Upper lobe of right lung (tissue), 1 donor: ENCODE measurements around the gene CAPN12. TPM values are rescaled to one million over a fixed set of nuclear protein-coding genes. Genes with fewer than 3 reads are reported as not detected.
A peak's percentile ranks its signal among the peaks of the same experiment; 100 is the strongest.

Experiments used
- ATAC-seq: fragments of 200-7000 bp; cut with Tn5 transposase; one replicate; pipeline ENCODE4 v1.9.1; 2020; ENCODE audit warnings: mild to moderate bottlenecking, moderate library complexity
- DNase-seq: peaks from one replicate; pipeline ENCODE4 v3.0.0-alpha.2; 2020
- H3K27ac ChIP-seq: fragments of 200-600 bp; one replicate; pipeline ENCODE4 v1.8.0; 2022
- H3K27me3 ChIP-seq: fragments of 200-600 bp; one replicate; pipeline ENCODE4 v1.8.0; 2022; ENCODE audit warnings: mild to moderate bottlenecking
- H3K36me3 ChIP-seq: fragments of 200-600 bp; one replicate; pipeline ENCODE4 v1.8.0; 2022
- H3K4me1 ChIP-seq: fragments of 200-600 bp; one replicate; pipeline ENCODE4 v1.8.0; 2022
- H3K4me3 ChIP-seq: fragments of 200-600 bp; one replicate; pipeline ENCODE4 v1.8.0; 2022; ENCODE audit warnings: mild to moderate bottlenecking
- H3K9me3 ChIP-seq: fragments of 200-600 bp; one replicate; pipeline ENCODE4 v1.8.0; 2022
- intact Hi-C: fragments of 100-400 bp; cut with DNase I; formaldehyde crosslinking; loops from one replicate; pipeline ENCODE4 v1.11.0; 2022
- total RNA-seq: library from RNA; stranded (reverse); fragmentation: NEBNext Ultra II Directional; extraction: Animal tissue kit (Norgen Biotek cat#: 25700); gene quantifications from one replicate; pipeline ENCODE4 v1.2.1, GENCODE V29; 2021
- TF ChIP-seq, protein P1 (sequence below): fragments of 200-600 bp; IDR thresholded peaks from one replicate; pipeline ENCODE4 v1.8.0; 2022; ENCODE audit warnings: antibody characterized with exemption
- donor health status: DM: no; HTN: yes; CAD: no; lungs with severe emphysema.

CAPN12 gene
- total RNA-seq, 1 donor from 2014 or later, result 14.4 TPM

DNA sequence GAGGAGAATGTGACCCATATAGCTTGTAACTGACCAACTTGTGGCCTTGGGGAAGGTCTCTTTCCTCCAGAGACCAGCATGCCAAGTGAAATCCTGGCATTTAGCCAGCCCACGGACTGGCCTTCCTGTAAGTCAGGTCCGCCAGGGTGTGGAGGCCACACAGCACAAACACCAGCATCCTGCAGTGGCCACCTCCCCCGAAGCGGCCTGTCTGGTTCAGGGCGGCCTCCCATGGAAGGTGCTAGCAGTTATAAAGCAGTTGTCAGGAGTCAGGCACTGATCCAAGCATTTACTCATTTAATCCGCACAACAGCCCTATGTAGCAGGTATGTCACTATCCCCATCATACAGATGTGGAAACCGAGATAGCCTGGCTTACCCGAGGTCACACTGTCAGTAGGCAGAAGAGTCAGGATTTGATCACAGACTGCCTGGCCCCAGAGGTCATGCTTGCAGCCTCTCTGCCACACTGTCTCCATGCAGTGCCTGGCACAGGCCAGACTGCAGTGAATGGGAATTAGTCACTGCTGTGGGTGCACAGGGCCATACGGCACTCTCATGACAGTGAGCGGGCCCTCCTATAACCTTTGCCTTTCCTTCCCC is 36.7 kb downstream of the CAPN12 start:
- ATAC-seq, result peak; percentile 27
- Histone ChIP-seq H3K4me3 (no peak overlapping the region), H3K36me3 (peaks cover 100% of the 10 kb centered on the region), H3K4me1 (peaks cover 46% of the 10 kb centered on the region), H3K9me3 (no peaks in the 10 kb centered on the region), H3K27me3 (no peaks in the 10 kb centered on the region), H3K27ac (peak overlapping the region; percentile 47)
- no peak for DNase-seq
- TF ChIP-seq, protein P1, sequence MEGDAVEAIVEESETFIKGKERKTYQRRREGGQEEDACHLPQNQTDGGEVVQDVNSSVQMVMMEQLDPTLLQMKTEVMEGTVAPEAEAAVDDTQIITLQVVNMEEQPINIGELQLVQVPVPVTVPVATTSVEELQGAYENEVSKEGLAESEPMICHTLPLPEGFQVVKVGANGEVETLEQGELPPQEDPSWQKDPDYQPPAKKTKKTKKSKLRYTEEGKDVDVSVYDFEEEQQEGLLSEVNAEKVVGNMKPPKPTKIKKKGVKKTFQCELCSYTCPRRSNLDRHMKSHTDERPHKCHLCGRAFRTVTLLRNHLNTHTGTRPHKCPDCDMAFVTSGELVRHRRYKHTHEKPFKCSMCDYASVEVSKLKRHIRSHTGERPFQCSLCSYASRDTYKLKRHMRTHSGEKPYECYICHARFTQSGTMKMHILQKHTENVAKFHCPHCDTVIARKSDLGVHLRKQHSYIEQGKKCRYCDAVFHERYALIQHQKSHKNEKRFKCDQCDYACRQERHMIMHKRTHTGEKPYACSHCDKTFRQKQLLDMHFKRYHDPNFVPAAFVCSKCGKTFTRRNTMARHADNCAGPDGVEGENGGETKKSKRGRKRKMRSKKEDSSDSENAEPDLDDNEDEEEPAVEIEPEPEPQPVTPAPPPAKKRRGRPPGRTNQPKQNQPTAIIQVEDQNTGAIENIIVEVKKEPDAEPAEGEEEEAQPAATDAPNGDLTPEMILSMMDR, result no peak
- intact Hi-C loops, result loop anchor here (10.0 kb wide), 1 partner anchor 53 kb away; no protein-coding TSS in a partner anchor

DNA sequence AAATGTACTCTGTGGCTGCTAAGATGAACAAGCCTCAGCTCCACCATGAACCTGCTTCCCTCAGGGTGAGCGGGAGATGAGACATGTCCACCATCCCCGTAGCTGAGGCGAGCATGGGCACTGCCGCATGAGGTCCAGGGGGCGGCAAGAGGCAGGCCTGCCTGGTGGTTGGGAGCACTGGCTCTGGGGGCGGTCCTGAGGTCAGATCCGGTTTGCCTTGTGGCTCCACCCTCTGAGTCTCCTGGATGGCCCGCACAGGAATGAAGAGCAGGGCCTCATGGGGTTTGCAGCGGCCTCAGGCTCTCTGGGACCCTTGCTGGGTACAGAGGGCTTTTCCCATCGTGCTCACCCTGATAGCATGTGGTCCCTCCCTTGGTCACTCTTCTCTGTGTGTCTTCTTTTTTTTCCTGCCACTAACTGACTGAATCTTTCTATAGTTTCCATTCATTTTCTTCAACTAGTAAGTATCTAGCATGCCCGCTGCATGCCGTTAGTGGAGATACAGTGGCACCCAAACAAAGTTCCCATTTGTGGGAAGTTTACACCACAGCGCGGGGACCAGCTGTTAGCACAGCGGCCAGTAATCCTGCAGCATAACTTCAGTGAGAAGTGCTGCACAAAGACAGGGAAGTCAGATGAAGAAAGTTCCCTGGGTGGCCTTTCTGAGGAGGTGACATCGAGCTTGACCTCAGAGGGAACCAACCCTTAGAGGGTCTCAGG is 37.3 kb downstream of the CAPN12 start:
- ATAC-seq (no peak), DNase-seq (no peak)
- Histone ChIP-seq H3K4me3 (no peak overlapping the region), H3K27me3 (no peaks in the 10 kb centered on the region), H3K36me3 (peaks cover 100% of the 10 kb centered on the region), H3K27ac (peak overlapping the region; percentile 17), H3K9me3 (no peaks in the 10 kb centered on the region), H3K4me1 (peaks cover 46% of the 10 kb centered on the region)
- TF ChIP-seq, protein P1, result no peak
- intact Hi-C loops, result loop anchor here (10.0 kb wide), 1 partner anchor 52 kb away; no protein-coding TSS in a partner anchor

- TF ChIP-seq, protein P1, result no peak
- H3K4me1 ChIP-seq, result peaks cover 44% of the 10 kb centered on the region
- peaks cover 99% of the 10 kb centered on the region for H3K36me3 ChIP-seq
- no peaks in the 10 kb centered on the region for H3K27me3 ChIP-seq
- H3K9me3 ChIP-seq, result no peaks in the 10 kb centered on the region
- H3K27ac ChIP-seq, result peak overlapping the region; percentile 47
- DNase-seq (no peak), ATAC-seq (no peak)
- no peak overlapping the region for H3K4me3 ChIP-seq
- intact Hi-C loops, result loop anchor here (10.0 kb wide), 1 partner anchor 51 kb away; no protein-coding TSS in a partner anchor
Measured at GRCh38 chr19:38705197-38706019, 38.9 kb downstream of the CAPN12 start.

- H3K36me3 ChIP-seq, result peaks cover 92% of the 10 kb centered on the region
- H3K27me3 ChIP-seq, result no peaks in the 10 kb centered on the region
- TF ChIP-seq, protein P1, result no peak
- H3K4me3 ChIP-seq, result no peak overlapping the region
- ATAC-seq (no peak), DNase-seq (no peak)
- H3K9me3 ChIP-seq, result no peaks in the 10 kb centered on the region
- no peak overlapping the region for H3K27ac ChIP-seq
- intact Hi-C loops, result loop anchor here (10.0 kb wide), 1 partner anchor 50 kb away; no protein-coding TSS in a partner anchor
- peaks cover 52% of the 10 kb centered on the region for H3K4me1 ChIP-seq
Measured at GRCh38 chr19:38704488-38705026, 39.7 kb downstream of the CAPN12 start.

GRCh38 chr19:38703509-38703908 is 40.8 kb downstream of the CAPN12 start:
- Histone ChIP-seq H3K9me3 (no peaks in the 10 kb centered on the region), H3K36me3 (peaks cover 82% of the 10 kb centered on the region), H3K4me1 (peaks cover 62% of the 10 kb centered on the region), H3K27ac (no peak overlapping the region), H3K4me3 (no peak overlapping the region), H3K27me3 (no peaks in the 10 kb centered on the region)
- ATAC-seq (no peak), DNase-seq (no peak)
- intact Hi-C loops, result loop anchor here (10.0 kb wide), 1 partner anchor 49 kb away; no protein-coding TSS in a partner anchor
- TF ChIP-seq, protein P1, result no peak
